Measurements from ENCODE around the gene SIPA1.

DNA sequence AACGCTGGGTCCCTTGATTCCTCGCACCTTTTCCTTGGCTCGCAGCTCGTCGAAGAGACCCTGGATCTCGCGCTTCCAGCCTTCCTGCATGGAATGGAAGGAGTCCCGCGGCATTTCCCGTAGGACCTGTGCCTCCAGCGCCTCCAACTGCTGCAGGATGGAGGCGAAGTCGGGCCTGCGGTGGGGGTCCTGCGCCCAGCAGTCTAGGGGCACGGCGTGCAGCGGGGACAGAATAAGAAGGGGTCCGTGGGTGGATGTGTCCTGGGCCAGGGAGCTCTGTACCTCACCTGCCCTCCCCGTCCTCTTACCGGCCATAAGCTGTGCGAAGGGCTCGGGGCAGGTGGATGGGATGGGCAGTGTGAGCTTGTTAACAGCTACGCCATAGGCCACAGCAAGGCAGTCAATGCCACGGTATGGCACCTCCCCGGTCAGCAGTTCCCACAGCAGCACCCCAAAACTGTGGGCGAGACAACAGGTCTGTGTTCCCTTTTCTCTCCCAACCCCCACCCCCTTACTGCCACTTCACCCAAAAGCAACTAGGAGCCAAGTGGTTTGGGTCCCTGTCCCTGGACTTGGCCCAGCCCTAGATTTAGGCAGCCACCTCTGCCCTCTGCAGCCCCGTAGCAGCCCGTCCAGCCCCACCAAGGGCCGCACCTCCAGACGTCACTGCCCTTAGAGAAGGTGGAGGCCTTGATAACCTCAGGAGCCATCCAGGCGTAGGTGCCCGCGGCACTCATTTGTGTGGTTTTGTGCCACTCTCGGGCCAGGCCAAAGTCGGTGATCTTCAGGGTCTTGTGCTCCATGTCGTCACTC, 30.1 kb upstream of the SIPA1 start:
- no peak for TF ChIP-seq KAT2B (IDR thresholded peaks at IDR 0.05; ENCODE audit: low read depth, low read length)
- TF ChIP-seq, protein P1, sequence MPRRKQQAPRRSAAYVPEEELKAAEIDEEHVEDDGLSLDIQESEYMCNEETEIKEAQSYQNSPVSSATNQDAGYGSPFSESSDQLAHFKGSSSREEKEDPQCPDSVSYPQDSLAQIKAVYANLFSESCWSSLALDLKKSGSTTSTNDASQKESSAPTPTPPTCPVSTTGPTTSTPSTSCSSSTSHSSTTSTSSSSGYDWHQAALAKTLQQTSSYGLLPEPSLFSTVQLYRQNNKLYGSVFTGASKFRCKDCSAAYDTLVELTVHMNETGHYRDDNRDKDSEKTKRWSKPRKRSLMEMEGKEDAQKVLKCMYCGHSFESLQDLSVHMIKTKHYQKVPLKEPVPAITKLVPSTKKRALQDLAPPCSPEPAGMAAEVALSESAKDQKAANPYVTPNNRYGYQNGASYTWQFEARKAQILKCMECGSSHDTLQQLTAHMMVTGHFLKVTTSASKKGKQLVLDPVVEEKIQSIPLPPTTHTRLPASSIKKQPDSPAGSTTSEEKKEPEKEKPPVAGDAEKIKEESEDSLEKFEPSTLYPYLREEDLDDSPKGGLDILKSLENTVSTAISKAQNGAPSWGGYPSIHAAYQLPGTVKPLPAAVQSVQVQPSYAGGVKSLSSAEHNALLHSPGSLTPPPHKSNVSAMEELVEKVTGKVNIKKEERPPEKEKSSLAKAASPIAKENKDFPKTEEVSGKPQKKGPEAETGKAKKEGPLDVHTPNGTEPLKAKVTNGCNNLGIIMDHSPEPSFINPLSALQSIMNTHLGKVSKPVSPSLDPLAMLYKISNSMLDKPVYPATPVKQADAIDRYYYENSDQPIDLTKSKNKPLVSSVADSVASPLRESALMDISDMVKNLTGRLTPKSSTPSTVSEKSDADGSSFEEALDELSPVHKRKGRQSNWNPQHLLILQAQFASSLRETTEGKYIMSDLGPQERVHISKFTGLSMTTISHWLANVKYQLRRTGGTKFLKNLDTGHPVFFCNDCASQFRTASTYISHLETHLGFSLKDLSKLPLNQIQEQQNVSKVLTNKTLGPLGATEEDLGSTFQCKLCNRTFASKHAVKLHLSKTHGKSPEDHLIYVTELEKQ (CRISPR knock-in tag; IDR thresholded peaks at IDR 0.05): no peak
- no peak for TF ChIP-seq ARNT (IDR thresholded peaks at IDR 0.05)
- TF ChIP-seq CTCF (IDR thresholded peaks at IDR 0.05 in 2 of 3, conservative IDR thresholded peaks at IDR 0.05 in 1 of 3; ENCODE audit: insufficient read depth in 2 of 3, low read depth in 1 of 3, low read length in 3 of 3): no peak
- no peak for TF ChIP-seq NFYB (IDR thresholded peaks at IDR 0.05; ENCODE audit: extremely low read depth, insufficient read length)
- TF ChIP-seq ASH1L (IDR thresholded peaks at IDR 0.05; ENCODE audit: borderline replicate concordance, low read depth, partially characterized antibody): no peak
- no peak for TF ChIP-seq CC2D1A (IDR thresholded peaks at IDR 0.05)
- TF ChIP-seq, protein P2, sequence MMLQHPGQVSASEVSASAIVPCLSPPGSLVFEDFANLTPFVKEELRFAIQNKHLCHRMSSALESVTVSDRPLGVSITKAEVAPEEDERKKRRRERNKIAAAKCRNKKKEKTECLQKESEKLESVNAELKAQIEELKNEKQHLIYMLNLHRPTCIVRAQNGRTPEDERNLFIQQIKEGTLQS (IDR thresholded peaks at IDR 0.05): no peak
- TF ChIP-seq, protein P2 (CRISPR knock-in tag; conservative IDR thresholded peaks at IDR 0.05): no peak
- TF ChIP-seq ZNF589 (CRISPR knock-in tag; IDR thresholded peaks at IDR 0.05; ENCODE audit: low read depth): no peak
- TF ChIP-seq NUFIP1 (IDR thresholded peaks at IDR 0.05; ENCODE audit: partially characterized antibody): no peak
- TF ChIP-seq RFX5 (IDR thresholded peaks at IDR 0.05; ENCODE audit: low read depth, low read length): no peak
